Measurements from ENCODE around the gene FHAD1. TPM values are rescaled to one million over a fixed set of nuclear protein-coding genes. Genes with fewer than 3 reads are reported as not detected.

FHAD1 gene
- total RNA-seq, 1 donor from 2014 or later, result 0.21 TPM

DNA sequence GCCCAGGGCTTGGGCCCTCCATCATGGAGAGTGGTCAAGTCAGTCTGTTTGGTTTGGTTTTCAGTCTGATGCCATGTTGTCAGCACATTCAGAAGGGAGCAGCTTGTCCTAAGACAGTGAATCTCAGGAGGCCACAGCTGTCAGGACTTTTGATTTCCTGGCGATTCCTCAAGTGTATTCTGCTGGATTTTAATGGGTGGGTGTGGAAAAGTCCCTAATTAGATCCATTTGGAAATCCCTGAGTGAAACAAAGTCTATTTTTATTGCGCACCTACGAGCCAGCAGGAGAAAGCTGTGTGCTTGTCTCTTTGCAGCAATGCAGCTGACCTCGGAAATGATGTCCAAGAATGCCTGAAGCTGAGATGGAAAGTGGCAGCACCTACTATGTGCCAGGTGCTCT is 21.6 kb upstream of the FHAD1 start:
- TF ChIP-seq, protein P1, sequence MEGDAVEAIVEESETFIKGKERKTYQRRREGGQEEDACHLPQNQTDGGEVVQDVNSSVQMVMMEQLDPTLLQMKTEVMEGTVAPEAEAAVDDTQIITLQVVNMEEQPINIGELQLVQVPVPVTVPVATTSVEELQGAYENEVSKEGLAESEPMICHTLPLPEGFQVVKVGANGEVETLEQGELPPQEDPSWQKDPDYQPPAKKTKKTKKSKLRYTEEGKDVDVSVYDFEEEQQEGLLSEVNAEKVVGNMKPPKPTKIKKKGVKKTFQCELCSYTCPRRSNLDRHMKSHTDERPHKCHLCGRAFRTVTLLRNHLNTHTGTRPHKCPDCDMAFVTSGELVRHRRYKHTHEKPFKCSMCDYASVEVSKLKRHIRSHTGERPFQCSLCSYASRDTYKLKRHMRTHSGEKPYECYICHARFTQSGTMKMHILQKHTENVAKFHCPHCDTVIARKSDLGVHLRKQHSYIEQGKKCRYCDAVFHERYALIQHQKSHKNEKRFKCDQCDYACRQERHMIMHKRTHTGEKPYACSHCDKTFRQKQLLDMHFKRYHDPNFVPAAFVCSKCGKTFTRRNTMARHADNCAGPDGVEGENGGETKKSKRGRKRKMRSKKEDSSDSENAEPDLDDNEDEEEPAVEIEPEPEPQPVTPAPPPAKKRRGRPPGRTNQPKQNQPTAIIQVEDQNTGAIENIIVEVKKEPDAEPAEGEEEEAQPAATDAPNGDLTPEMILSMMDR (IDR thresholded peaks at IDR 0.05; ENCODE audit: insufficient read depth, low read length, poor library complexity, severe bottlenecking), result no peak
- Histone ChIP-seq H3K4me3 (ENCODE audit: low read depth, low read length) (no peak overlapping the region), H3K27me3 (ENCODE audit: control insufficient read depth, insufficient read depth, low read length) (no peaks in the 10 kb centered on the region), H3K36me3 (ENCODE audit: control insufficient read depth, insufficient read depth, low read length) (no peaks in the 10 kb centered on the region)
- DNase-seq (ENCODE audit: low read depth), result no peak

DNA sequence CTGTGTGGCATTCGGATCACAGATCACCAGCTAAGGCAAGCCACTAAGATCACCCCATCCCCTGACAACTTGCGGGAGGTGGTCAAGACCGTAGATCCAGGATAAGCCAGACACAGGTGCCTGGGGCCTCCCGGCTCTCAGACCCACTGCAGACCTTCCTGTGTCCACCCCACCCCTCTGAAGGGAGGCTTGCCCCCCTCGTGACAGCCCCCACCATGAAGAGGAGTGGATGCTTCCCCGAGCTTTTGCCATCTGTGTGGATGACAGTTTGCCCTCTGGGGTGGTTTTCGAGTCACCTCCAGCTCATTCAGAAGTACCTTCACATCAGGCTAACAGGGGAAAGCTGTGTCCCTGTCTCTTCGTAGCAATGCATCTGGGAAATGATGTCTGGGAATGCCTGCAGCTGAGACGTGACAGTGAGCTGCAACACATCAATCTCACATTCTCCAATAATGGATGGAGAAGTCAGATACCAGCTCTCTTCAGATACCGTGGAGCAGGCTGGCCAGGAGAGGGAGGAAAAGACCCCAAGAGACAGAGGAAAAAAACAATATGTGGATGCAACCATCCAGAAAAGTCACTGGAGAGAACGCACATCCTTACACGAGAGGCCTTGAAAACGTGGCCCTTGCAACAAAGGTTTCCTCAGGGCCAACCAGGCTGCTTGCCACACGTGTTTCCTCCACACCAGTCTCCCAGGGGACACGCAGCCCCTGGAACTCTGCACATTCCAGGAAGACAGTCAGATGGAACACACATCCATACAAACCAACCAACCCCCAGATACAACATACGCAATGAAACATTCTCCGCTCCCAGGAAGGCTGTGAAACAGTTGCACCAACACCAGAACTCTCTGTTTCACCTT is 20.4 kb upstream of the FHAD1 start:
- no peak for DNase-seq (ENCODE audit: low read depth)
- Histone ChIP-seq H3K4me3 (ENCODE audit: low read depth, low read length) (no peak overlapping the region), H3K27me3 (ENCODE audit: control insufficient read depth, insufficient read depth, low read length) (no peaks in the 10 kb centered on the region), H3K36me3 (ENCODE audit: control insufficient read depth, insufficient read depth, low read length) (no peaks in the 10 kb centered on the region)
- TF ChIP-seq, protein P1 (IDR thresholded peaks at IDR 0.05; ENCODE audit: insufficient read depth, low read length, poor library complexity, severe bottlenecking), result no peak

DNA sequence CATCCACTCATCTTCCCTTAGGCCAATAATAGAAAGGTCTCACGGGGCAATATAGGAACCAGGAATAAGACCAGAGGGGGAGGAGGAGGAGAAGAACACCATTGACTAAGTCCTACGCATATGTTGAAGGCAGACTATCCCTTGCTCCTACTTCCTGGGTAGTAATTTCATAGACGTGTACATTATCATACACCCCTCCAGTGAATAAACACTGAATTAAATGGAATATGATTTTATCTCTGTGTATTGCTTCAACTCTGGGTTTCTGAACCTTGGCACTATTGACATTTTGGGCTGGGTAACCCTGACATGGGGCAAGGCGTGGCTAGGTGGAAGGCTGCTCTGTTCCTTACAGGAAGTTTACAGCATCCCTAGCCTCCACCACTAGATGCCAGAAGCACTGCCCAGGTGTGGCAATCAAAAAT is 17.3 kb upstream of the FHAD1 start:
- Histone ChIP-seq H3K36me3 (ENCODE audit: control insufficient read depth, insufficient read depth, low read length) (no peaks in the 10 kb centered on the region), H3K4me3 (ENCODE audit: low read depth, low read length) (no peak overlapping the region), H3K27me3 (ENCODE audit: control insufficient read depth, insufficient read depth, low read length) (no peaks in the 10 kb centered on the region)
- no peak for DNase-seq (ENCODE audit: low read depth)
- TF ChIP-seq, protein P1 (IDR thresholded peaks at IDR 0.05; ENCODE audit: insufficient read depth, low read length, poor library complexity, severe bottlenecking), result no peak

DNA sequence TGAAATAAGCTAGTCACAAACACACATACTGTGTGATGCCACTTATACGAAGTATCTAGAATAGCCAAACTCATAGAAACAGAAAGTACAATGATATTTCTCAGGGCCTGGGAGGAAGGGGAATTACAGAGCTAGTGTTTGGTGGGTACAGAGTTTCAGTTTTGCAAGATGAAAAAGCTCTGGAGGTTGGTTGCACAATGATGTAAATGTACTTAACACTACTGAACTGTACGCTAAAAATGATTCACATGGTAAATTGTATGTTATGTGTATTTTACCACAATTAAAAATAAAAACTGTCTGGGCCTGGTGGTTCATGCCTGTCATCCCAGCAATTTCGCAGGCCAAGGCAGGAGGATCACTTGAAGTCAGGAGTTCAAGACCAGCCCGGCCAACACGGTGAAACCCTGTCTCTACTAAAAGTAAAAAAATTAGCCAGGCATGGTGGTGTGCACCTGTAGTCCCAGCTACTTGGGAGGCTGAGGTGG is 15.3 kb upstream of the FHAD1 start:
- no peak overlapping the region for H3K4me3 ChIP-seq (ENCODE audit: low read depth, low read length)
- H3K27me3 ChIP-seq (ENCODE audit: control insufficient read depth, insufficient read depth, low read length), result no peaks in the 10 kb centered on the region
- no peak for DNase-seq (ENCODE audit: low read depth)
- H3K36me3 ChIP-seq (ENCODE audit: control insufficient read depth, insufficient read depth, low read length), result no peaks in the 10 kb centered on the region
- TF ChIP-seq, protein P1 (IDR thresholded peaks at IDR 0.05; ENCODE audit: insufficient read depth, low read length, poor library complexity, severe bottlenecking), result no peak

DNA sequence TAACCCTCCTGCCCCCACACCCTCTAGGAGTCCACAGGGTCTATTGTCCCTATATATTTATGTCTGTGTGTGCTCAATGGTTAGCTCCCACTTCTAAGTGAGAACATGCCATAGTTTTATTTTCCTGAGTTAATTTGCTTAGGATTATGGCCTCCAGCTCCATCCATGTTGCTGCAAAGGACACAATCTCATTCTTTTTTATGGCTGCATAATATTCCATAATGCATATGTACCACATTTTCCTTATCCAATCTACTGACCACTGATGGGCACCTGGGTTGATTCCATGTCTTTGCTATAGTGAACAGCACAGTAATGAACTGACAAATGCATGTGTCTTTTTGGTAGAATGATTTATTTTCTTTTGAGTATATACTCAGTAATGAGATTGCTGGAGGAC is 13.3 kb upstream of the FHAD1 start:
- TF ChIP-seq, protein P1 (IDR thresholded peaks at IDR 0.05; ENCODE audit: insufficient read depth, low read length, poor library complexity, severe bottlenecking), result no peak
- DNase-seq (ENCODE audit: low read depth), result no peak
- Histone ChIP-seq H3K36me3 (ENCODE audit: control insufficient read depth, insufficient read depth, low read length) (no peaks in the 10 kb centered on the region), H3K27me3 (ENCODE audit: control insufficient read depth, insufficient read depth, low read length) (no peaks in the 10 kb centered on the region), H3K4me3 (ENCODE audit: low read depth, low read length) (no peak overlapping the region)
